Left kidney (tissue), 2 donors: Measurements from ENCODE around the gene PHOX2A. TPM values are rescaled to one million over a fixed set of nuclear protein-coding genes. Genes with fewer than 3 reads are reported as not detected.

ENCODE experiments used
- DNase-seq: peaks from one replicate; pipeline ENCODE4 v3.0.0-alpha.2; 2013
- polyA plus RNA-seq: library from polyadenylated mRNA; unstranded; fragments of 120-200 nt; gene quantifications from one replicate; pipeline ENCODE4 v1.2.1, GENCODE V29; 2013; ENCODE audit not compliant: insufficient read length

Gene PHOX2A
- polyA plus RNA-seq, 1 donor: not detected

DNA sequence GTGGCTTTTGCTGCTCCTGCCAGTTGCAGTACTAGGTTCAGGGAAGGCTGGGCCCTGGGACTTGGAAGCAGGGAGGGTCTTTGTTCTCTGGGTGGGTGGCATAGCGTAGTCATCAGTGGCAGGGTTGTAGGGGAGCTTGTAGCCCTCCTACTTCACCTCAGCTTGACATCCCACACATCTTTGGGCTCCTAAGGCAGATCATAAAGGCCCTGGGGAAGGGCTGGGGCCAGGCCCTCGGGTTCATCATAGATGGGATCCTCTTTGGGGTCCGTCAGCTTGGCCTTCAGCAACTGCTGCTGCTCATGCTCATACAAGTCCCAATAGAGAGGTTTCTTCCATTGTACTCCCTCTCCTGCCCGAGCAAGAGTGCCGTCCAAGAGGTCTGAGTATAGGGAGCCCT lies 6.0 kb upstream of the PHOX2A start:
- DNase-seq: no peak

DNA sequence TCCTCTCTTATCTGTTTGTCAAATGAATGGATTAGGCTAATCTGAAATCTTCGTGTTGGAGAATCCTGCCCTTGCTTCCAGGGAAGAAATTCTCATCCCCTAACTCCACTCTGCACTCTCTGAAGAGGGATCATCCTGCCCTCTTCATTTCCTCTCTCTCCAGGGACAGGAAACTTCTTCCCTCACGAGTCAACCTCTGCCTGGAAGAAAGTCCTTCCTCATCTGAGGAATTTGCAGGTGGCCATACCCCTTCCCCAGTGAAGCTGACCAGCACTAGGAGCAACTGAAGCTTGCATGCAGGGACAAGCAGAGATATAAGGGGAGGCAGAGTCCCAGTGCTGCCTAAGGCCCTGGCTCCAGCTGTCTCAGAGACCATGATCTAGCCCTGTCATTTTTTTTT lies 3.6 kb upstream of the PHOX2A start:
- no peak for DNase-seq

DNA sequence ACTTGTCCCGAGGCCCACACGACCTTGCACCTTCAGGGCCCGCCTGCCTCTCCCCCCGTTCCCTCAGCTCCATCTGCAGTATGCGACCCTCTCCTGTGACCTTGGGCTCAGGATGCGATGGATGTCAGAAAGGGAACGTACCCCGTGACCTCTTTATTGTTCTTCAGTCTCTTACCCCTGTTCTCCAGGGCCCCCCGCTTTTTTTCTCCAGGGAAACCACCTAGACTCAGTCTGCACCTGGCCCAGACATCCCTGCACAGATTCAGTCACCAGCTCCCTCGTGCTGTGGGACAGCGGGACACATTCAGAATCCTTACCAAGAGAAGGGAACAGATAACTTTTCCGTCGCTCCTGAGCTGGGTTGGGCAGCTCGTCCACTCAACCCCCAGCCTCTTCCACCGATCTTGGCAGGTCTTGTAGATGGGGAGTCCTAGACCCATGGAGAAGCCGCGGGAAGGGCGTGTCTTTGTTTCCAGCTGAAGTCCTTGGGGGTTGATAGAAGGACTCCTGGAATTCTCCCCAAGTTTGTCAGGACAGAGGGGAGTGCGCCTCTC lies 1.4 kb upstream of the PHOX2A start:
- DNase-seq: no peak

DNA sequence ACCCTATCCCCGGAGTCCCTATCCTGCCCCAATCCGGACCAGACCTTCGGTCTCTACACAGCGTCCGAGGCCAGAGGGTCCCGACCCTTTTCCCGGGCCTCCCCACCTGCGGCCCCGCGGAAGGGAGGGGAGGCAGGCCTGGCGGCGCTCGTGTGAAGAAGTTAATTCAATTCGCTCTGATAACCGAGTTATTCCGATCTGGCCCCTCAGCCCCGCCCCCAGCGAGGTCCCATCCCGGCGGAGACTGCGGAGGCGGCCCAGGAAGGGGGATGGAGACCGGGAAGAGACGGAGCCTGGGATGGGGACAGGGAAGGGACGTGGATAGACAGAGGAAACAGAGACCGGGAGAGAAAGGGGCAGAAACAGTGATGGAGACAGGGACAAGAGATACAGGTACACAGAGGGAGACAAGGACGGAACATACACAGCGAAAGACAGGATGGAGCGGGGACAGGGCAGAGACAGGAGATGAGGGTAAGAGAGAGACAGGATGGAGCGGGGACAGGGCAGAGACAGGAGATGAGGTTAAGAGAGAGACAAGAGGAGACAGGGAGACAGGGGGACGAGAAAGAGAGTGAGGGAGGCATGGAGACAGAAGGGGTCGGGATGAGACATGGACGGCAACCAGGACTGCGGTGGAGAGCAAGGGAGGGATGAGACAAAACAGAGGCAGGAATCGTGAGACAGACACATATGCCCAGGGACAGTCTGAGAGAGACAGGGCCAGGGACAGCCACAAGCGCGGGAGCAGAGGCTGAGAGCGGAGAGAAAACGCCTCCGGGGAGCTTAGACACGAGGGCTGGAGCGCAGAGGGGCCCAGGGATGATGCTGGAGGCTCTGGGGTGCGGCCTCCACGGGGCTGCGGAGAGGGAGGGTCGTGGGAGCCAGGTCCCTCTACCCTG lies 636 bp upstream of the PHOX2A start:
- no peak for DNase-seq

DNA sequence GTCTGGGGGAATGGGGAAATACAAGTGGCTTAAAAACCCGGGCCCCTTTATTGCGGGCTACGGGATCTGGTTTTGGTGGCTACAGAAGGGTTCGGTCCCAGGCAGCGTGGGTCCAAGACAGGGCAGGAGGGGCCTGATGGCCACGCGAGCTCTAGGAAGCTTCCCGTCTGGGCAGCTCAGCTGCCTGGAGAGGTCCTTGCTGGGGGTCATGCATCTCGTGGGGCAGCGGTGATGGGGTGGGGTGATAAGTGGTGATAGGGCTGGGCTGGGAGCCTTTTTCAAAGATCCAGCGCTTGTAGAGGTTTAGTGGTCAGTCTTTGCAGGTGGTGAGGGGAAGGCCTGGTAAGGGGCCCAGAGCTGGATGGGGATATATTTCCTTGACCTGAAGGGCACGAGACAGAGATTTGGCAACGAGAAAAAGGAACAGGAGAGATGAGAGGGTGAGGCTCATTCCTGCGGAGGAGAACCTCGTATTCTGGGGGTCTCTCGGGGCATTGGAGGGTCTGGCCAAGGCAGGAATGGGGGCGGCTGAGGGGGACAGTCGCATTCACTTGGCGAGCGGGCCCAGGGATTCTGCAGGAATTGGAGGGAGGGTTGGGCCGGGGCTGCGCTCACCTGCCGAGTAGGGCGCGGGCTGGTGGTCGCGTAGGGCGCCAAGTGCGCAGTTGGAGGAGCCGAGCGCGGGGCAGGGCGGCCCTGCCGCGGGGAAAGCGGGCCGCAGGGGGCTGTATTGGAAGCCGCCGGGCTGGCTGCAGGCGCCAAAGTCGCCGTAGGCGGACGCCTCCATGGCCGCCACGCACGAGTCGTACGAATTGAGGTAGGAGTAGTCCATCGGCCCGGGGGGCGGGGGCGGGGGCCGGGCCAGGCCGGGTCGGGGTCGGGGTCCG lies 560 bp downstream of the PHOX2A start:
- DNase-seq: no peak

DNA sequence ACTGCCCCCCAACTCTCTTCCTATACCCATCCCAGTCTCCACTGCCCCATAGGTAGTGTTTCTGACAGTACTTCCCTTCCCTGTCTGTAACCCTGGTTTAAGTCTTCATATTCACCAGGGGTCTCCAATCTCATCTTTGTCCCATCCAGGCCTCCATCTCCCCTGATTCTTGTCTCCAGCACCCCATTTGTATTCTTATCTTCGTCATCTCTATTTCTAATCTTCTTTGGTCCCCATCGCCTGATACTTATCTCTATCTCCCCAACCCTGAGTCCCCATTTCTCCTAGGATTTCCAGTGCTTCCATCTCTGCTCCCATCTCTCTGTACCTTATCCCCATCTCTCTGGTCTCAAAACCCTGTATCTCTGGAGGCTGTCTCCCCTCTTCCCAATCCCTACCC lies 1.8 kb downstream of the PHOX2A start:
- no peak for DNase-seq

DNA sequence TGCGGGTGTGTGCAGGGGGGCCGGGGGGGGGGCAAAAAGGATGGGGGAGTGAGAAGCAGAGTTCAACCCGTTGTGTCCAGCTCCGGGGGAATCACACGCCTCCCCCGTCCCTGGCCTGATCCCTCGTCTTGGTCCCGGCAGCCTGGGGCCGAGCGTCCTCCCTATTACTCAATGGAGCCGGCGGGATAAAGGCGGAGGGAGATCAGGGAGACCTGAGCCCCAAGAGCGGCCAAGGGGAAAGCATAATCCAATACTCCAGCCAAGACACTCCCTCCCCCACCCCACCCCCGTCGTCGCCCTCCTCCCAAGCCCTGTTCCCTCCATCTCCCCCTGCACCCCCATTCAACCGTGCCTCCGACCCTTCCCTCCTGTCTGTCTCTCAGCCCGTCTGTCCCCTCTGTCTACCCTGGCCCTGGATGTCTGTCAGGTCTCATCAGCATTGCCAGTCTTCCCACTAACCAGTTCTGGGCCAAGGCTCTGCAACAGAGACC lies 2.6 kb downstream of the PHOX2A start:
- DNase-seq: no peak

DNA sequence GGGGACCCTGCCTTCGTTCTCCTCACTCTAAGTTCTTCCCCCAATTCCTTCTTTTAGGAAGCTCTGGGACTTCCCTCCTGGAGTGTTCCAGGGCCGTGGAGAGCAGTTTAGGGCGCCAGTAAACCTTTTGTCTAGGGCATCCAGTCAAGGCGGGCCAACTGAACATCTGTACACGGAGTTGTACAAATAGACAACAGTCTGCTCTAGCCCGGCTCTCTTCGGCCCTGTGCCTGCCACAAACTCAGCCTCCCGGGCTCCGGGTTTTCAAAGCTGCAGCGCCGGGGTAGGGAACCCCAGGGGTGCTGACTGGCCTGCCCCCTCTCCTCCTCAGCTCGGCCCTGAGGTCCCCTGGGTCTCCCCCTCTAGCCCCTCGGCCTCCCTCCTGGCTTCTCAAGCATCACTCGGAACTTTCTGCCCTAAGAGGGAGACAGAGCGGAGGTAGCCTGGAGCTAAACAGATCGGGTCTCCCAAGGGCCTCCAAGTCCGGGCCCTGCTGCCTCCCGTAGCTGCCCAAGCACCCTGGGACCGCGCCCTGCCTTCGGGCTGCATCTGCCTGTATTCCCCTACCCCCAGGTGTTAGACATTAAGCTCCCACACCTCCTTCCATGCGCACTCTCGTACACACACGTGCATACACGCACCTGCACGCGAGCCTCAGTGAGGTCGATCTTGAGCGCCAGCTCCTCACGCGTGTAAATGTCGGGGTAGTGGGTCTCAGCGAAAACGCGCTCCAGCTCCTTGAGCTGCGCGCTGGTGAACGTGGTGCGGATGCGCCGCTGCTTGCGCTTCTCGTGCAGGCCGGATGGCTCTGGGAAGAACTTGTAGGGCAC lies 3.3 kb downstream of the PHOX2A start:
- DNase-seq: peak; percentile 11

DNA sequence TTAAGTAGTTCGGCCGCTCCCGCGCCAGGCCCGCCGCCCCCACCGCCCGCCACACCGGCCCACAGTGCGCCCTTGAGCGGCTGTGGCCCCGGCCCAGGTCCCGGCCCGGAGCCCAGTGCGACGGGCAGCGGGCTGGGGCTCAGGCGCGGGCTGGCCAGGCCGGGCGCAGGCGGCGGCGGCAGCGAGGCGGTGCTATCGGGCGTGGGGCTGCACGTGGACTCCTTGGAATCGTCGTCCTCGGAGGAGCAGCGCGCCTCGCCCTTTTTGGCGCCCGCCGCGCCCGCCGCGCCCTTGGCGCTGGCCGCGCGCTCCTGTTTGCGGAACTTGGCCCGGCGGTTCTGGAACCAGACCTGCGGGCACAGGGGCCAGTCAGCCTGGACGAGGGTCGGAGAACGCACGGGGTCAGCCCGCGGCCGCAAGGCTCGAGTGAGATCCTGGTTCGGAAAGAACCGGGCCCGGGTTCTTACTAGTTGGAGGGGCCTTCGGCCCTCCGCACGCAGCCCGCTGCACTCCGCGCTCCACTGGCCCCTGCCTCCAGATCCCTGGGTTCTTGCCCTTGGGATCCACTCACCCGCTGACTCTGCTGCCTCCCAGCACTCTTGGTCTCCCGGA lies 4.0 kb downstream of the PHOX2A start:
- DNase-seq: peak; percentile 7

DNA sequence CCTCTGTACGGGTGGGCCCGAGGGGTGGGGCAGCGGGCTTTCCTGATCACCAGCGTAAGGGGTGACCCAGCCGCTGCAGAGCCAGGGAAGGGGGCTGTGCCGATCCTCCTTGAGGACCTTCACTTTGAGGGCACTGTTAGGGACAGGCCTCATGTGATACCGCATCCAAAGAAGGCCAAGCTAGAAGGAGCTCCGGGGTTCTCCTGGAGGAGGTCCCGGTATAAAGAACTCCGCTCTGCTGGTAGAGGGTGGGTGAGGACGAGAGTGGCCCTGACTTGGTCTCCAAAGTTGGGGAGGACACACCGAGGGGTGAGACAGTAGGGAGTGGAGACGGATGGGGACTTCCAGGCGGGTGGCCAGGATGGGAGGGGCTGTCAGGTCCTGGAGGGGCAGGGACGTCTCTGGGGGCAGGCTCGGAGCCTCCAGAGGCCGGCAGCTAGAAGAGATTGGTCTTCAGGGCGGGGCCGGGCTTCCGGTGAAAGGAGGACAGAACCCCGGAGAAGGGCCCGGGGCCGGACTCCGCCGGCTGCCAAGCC lies 4.6 kb downstream of the PHOX2A start:
- peak; percentile 31 for DNase-seq

DNA sequence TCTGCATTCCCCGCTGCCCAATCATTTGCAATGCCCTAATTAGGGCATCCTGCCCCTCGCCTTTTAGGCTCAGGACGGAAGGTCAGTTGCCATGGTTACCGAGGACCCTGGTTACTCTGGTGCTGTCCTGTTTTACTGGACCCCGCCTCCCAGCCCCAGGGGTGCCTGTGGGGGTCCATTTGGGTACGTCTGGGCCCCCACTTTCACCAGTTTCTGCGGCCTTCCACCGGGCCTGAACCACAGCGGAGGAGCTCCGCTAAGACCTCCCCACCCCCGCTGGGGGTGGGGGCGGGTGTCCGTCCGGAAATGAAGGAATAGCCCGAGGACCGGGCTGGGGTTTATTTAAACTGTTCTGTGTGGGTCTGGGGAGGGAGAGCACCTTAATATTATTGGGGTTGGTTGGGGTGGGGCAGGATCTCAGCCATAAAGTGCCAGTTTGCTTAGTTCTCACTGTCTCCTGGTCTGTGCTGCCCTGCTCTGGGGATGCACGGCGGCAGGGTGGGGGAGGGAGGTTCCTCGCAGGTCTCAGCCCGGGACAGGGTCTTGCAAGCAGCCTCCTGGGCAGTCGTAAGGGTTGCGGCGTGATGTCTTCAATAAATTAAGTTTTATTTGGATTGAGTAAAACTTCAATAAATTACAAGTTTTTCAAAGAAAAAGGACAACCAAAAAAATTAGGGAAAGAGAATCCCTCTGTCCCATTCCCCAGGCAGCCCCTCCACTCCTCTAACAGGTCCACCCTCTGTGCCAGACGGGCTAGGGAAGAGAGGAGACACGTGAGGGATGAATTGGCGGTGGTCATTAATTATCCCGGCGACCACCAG lies 5.3 kb downstream of the PHOX2A start:
- DNase-seq: no peak

DNA sequence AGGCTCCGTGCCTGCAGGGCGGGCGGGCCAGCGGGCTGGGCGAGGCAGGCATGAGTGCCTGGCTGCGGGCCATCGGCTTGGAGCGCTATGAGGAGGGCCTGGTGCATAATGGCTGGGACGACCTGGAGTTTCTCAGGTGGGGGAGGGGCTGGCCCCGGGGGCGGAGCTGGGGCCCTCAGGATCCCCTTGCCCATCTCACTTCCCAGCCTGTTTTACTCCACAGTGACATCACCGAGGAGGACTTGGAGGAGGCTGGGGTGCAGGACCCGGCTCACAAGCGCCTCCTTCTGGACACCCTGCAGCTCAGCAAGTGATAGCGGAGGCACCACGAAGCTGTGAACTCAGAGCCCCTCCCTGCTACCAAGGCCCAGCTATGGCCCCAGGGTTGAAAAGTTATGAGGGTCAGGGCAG lies 5.9 kb downstream of the PHOX2A start:
- DNase-seq: peak; percentile 50

DNA sequence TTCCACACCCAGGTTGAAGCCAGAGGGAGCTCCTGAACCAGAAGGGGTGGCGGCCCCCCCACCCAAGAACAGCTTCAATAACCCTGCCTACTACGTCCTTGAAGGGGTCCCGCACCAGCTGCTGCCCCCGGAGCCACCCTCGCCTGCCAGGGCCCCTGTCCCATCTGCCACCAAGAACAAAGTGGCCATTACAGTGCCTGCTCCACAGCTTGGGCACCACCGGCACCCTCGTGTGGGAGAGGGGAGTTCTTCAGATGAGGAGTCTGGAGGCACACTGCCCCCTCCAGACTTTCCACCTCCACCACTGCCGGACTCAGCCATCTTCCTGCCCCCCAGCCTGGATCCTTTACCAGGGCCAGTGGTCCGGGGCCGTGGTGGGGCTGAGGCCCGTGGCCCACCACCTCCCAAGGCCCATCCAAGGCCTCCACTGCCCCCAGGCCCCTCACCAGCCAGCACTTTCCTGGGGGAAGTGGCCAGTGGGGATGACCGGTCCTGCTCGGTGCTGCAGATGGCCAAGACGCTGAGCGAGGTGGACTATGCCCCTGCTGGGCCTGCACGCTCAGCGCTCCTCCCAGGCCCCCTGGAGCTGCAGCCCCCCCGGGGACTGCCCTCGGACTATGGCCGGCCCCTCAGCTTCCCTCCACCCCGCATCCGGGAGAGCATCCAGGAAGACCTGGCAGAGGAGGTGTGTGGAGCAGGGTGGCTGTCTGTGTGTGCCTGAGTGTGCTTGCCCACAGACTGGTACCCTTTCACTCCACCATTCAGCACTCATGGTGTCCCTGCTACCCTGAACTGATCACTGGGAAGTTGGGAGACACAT lies 6.7 kb downstream of the PHOX2A start:
- DNase-seq: no peak

DNA sequence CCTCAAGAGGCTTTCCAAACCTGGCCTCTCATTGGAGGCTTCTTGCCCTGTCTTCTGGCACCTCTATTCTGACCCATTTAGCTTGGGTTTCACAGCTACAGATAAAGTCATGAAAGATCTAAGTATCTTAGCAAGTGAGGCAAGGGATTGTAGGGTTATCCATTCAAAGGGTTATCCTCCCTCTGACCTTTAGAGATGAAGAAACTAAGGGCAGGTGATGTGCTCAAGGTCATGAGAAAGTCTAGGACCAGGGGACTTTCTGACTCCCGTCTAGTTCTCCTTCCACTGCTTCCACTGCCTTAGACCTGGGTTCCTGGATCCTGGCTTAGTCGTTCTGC lies 7.2 kb downstream of the PHOX2A start:
- DNase-seq: no peak

DNA sequence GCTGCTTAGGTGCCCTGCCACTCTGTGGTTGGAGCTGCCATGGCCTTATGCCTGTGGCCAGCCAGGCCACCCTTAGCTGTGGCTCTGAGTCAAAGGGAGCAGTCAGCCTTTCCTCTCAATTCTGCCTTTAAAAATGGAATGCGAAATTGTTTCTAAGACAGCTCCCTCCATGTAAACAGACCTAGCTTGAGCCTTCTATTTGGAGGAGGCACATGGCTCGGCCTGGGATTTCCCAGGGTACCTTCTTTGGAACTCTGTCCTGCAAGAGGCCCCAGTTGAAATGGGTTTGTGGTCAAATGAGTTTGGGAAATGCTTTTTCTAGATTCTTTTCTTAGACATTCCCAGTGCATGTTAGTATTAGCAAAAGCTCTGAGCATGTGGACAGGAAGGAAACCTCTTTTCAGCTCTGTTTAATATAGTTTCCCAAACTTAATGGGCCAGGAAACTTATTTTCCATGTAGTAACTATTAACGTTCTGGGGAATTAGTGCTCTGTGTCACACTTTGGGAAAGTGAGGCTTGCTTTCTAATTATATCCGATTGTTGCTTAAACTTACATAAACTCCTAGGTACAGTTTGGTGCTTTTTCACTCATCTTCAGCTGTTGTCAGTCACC lies 7.8 kb downstream of the PHOX2A start:
- DNase-seq: no peak

DNA sequence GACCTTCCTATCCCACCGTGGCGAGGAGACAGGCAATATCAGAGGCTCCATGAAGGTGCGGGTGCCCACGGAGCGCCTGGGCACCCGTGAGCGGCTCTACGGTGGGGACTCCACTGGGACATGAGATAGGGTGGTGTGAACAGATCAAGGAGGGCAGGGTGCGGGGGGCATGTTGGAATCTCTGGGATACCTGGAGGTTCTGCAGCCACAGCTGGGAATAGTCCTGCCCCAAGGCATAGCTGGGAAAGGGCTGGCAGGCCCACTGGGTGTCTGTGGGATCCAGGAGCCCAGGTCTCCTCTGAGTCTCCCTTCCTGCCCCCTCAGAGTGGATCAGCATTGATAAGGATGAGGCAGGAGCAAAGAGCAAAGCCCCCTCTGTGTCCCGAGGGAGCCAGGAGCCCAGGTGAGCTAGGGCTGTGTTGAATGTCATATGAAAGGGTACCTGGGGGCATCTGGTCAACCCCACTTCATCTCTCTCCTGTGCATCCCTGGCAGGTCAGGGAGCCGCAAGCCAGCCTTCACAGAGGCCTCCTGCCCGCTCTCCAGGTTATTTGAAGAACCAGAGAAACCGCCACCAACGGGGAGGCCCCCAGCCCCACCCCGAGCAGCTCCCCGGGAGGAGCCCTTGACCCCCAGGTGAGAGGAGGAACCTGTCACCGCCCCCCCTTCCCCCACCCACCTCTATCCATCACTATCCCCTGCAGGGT lies 8.5 kb downstream of the PHOX2A start:
- DNase-seq: no peak

DNA sequence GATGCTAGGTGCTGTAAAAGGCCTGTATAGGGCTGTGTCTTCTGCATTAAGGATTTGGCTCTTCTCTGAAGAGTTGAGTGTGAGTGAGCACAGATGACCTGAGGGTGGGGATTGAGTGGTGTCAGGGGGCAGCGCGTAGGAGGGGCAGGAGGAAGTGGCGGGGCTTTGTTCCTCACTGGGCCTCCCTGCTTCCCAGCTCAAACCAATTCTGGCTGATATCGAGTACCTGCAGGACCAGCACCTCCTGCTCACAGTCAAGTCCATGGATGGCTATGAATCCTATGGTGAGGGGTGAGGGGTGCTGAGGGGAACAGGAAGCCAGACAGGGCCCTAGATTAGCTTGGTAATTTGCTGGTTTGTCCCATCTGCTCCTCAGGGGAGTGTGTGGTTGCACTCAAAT lies 9.1 kb downstream of the PHOX2A start:
- no peak for DNase-seq

DNA sequence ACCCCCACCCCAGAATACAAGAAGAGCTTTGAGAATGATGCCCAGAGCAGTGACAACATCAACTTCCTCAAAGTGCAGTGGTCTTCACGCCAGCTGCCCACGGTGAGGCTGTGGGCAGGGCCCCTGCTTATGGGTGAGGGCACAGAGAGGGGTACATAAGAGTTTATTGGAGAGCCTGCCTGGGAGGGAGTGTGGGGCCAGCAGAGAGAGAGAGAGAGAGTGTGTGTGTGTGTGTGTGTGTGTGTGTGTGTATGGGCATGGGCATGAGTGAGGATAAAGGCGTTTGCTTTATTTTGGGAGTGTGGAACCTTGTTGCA lies 9.5 kb downstream of the PHOX2A start:
- no peak for DNase-seq
